Measurements from ENCODE around the gene KCNC2. TPM values are rescaled to one million over a fixed set of nuclear protein-coding genes. Genes with fewer than 3 reads are reported as not detected.

The KCNC2 gene
- total RNA-seq, 1 donor from 2014 or later = not detected

GRCh38 chr12:75020068-75020557 is 189.5 kb downstream of the KCNC2 start:
- peaks cover 65% of the 10 kb centered on the region for H3K9me3 Mint-ChIP-seq (ENCODE audit: low read depth)
- H3K27ac Mint-ChIP-seq (ENCODE audit: unreplicated experiment) = no peak overlapping the region
- no peaks in the 10 kb centered on the region for H3K27me3 Mint-ChIP-seq (ENCODE audit: low read depth)
- H3K4me1 Mint-ChIP-seq (ENCODE audit: low read depth) = no peaks in the 10 kb centered on the region
- peaks cover 9% of the 10 kb centered on the region for H3K36me3 Mint-ChIP-seq (ENCODE audit: low read depth)
- DNase-seq (ENCODE audit: low spot score) = no peak
- TF ChIP-seq CTCF (IDR thresholded peaks at IDR 0.05) = no peak
- H3K4me3 Mint-ChIP-seq (ENCODE audit: unreplicated experiment) = no peak overlapping the region

DNA sequence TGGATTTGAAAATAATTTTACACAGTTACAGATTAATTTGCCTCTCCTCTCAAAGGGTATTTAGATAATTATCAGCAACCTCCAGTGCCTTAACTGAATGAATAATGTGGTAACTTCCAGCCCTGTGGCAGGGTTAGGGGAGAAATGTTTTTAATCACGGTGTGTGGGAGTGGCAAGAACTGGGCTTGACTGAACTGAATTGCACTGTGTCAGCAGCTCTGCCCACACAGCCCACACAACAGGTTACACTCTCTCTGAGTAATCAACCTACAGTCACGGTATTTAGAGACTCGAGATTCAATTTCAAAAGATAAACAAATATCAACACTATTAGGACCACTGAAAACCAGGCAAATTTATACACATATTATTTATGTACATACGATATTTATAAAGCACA is 198.5 kb downstream of the KCNC2 start:
- Mint-ChIP-seq H3K9me3 (ENCODE audit: low read depth) (peaks cover 13% of the 10 kb centered on the region), H3K36me3 (ENCODE audit: low read depth) (no peaks in the 10 kb centered on the region), H3K4me3 (ENCODE audit: unreplicated experiment) (no peak overlapping the region), H3K4me1 (ENCODE audit: low read depth) (no peaks in the 10 kb centered on the region), H3K27ac (ENCODE audit: unreplicated experiment) (no peak overlapping the region), H3K27me3 (ENCODE audit: low read depth) (peaks cover 4% of the 10 kb centered on the region)
- TF ChIP-seq CTCF (IDR thresholded peaks at IDR 0.05) = no peak
- DNase-seq (ENCODE audit: low spot score) = no peak

GRCh38 chr12:75007133-75007532 is 202.5 kb downstream of the KCNC2 start:
- Mint-ChIP-seq H3K9me3 (ENCODE audit: low read depth) (peaks cover 2% of the 10 kb centered on the region), H3K36me3 (ENCODE audit: low read depth) (no peaks in the 10 kb centered on the region), H3K4me1 (ENCODE audit: low read depth) (no peaks in the 10 kb centered on the region), H3K27me3 (ENCODE audit: low read depth) (peaks cover 4% of the 10 kb centered on the region), H3K4me3 (ENCODE audit: unreplicated experiment) (no peak overlapping the region), H3K27ac (ENCODE audit: unreplicated experiment) (no peak overlapping the region)
- DNase-seq (ENCODE audit: low spot score) = no peak
- no peak for TF ChIP-seq CTCF (IDR thresholded peaks at IDR 0.05)

- no peak for TF ChIP-seq CTCF (IDR thresholded peaks at IDR 0.05)
These were observed 209.5 kb downstream of the KCNC2 start for GRCh38 chr12:75000120-75000519.

GRCh38 chr12:74999474-74999873 is 210.2 kb downstream of the KCNC2 start:
- TF ChIP-seq CTCF (IDR thresholded peaks at IDR 0.05) = no peak
- Mint-ChIP-seq H3K27ac (ENCODE audit: unreplicated experiment) (no peak overlapping the region), H3K36me3 (ENCODE audit: low read depth) (no peaks in the 10 kb centered on the region), H3K27me3 (ENCODE audit: low read depth) (peaks cover 4% of the 10 kb centered on the region), H3K4me3 (ENCODE audit: unreplicated experiment) (no peak overlapping the region), H3K9me3 (ENCODE audit: low read depth) (peaks cover 2% of the 10 kb centered on the region), H3K4me1 (ENCODE audit: low read depth) (no peaks in the 10 kb centered on the region)
- DNase-seq (ENCODE audit: low spot score) = no peak

More at GRCh38 chr12:75000120-75000519, 209.5 kb downstream of the KCNC2 start:
- DNase-seq (ENCODE audit: low spot score) = no peak
- Mint-ChIP-seq H3K9me3 (ENCODE audit: low read depth) (peaks cover 2% of the 10 kb centered on the region), H3K36me3 (ENCODE audit: low read depth) (no peaks in the 10 kb centered on the region), H3K27me3 (ENCODE audit: low read depth) (peaks cover 4% of the 10 kb centered on the region), H3K4me1 (ENCODE audit: low read depth) (no peaks in the 10 kb centered on the region), H3K4me3 (ENCODE audit: unreplicated experiment) (no peak overlapping the region), H3K27ac (ENCODE audit: unreplicated experiment) (no peak overlapping the region)

Other genes starting within 250 kb of the KCNC2 start
- 2.1 to 7.6 TPM (median 2.4 TPM) in 3 replicates for gene CAPS2, start 120.5 kb upstream of the KCNC2 start, total RNA-seq
- gene GLIPR1L1, start 124.8 kb upstream of the KCNC2 start, total RNA-seq = not detected in 3 replicates
- 0.44 to 0.97 TPM (median 0.65 TPM) in 3 replicates for gene GLIPR1L2, start 181.2 kb upstream of the KCNC2 start, total RNA-seq